ENCODE data around the gene MBD6. TPM values are rescaled to one million over a fixed set of nuclear protein-coding genes. Genes with fewer than 3 reads are reported as not detected.

The MBD6 gene
- total and polyA plus RNA-seq, 12 donors: 8.8 to 46.9 (median 33.5) TPM

DNA sequence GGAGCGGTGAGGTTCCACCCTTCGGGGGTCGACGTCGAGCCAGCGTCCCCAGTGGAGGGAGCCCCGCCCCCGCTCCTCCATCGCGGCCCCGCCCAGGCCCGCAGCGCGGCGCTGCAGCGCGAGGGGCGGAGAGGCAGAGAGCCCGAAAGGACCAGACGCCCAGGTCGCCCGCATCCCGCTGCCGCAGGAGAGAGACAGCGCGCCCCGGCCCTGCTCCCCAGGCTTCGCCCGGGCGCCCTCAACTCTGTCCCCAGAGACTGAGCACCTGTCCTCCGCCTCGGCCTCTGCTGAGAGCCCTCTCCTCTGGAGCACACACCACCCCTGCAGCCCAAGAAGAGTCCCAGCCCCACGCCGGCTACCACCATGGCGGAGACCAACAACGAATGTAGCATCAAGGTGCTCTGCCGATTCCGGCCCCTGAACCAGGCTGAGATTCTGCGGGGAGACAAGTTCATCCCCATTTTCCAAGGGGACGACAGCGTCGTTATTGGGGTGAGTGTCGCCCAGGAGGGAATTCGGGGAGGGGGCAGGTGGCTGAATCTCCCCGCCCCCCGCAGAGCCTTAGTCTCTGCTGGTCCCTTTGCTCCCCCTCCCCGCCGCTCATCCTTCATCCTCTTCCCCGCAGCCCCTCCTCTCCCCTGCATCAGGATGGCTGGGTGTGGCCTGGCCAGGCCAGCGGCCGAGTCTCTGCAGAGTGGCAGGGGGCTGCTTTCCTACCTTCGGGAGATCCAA, 27.5 kb downstream of the MBD6 start, which contains the start of gene KIF5A:
TSS of gene KIF5A (plus strand) at position 136 of the 732 bp plus-strand sequence. CDS start at position 364, 228 bp downstream.
- TF ChIP-seq, protein P1, sequence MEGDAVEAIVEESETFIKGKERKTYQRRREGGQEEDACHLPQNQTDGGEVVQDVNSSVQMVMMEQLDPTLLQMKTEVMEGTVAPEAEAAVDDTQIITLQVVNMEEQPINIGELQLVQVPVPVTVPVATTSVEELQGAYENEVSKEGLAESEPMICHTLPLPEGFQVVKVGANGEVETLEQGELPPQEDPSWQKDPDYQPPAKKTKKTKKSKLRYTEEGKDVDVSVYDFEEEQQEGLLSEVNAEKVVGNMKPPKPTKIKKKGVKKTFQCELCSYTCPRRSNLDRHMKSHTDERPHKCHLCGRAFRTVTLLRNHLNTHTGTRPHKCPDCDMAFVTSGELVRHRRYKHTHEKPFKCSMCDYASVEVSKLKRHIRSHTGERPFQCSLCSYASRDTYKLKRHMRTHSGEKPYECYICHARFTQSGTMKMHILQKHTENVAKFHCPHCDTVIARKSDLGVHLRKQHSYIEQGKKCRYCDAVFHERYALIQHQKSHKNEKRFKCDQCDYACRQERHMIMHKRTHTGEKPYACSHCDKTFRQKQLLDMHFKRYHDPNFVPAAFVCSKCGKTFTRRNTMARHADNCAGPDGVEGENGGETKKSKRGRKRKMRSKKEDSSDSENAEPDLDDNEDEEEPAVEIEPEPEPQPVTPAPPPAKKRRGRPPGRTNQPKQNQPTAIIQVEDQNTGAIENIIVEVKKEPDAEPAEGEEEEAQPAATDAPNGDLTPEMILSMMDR (IDR thresholded peaks at IDR 0.05): no peak
- H3K27ac ChIP-seq: no peak within 1 kb of the TSS
- DNase-seq (no peak), ATAC-seq (no peak)
- peak within 1 kb of the TSS; percentile 21 to 51 (median 46) for H3K4me3 ChIP-seq
- H3K36me3 ChIP-seq: no peaks in the 10 kb centered on the region
- H3K4me1 ChIP-seq: peaks cover 13 to 29% (median 19%) of the 10 kb centered on the region in 9 donors
- intact Hi-C loops (cut with DNase I): no loop called here
- peaks cover 0 to 55% (median 47%) of the 10 kb centered on the region in 7 donors for H3K27me3 ChIP-seq
- WGBS, 2 donors: 3 to 4% methylated on average over 46 to 51 of the region's 52 CpGs
- no peaks in the 10 kb centered on the region for H3K9me3 ChIP-seq

DNA sequence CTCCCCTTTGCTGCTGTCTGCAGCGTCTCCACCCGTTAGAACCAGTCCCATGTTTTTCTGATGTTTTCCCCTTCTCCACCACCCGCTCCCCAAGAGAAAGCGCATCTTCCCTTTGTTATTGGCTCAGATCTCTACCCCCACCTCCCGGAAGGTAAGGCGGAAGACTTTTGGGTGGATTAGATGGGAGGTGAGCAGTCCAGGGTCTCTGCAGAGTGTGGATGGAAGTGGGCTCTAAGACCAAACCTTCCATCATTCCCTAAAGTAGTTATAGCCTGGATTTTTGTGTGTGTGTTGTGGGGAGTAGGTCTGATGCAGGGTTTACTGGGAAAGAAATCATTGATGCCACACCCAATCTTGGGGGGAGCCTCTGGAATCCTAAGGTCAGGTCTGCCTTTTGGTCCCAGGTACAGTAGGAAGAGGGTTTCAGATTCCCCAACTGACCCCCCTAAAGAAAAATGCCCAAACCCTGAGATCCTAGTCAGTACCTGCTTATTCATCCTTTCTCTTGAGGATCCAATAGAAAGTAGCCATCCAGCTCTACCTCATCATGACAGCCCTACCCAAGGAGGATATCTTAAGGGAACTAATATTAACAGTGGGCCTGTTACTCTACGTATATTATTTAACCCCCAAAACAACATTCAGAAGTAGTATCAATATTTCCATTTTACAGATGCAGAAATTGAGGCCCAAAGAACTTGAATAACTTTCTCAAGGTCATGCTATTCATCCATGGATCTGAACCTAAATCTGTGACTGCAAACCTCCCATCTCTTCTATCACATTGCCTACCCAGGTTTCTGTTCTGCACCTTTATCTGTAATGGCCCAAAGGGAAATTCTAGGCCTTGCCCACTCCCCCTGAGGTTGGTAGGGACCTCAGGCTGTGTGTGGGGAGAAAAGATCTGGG, 28.3 kb downstream of the MBD6 start:
- no peaks in the 10 kb centered on the region for H3K9me3 ChIP-seq
- intact Hi-C loops (cut with DNase I): no loop called here
- TF ChIP-seq, protein P1 (IDR thresholded peaks at IDR 0.05): no peak
- H3K27ac ChIP-seq: no peak overlapping the region
- no peaks in the 10 kb centered on the region for H3K36me3 ChIP-seq
- H3K4me1 ChIP-seq: peaks cover 8 to 20% (median 12%) of the 10 kb centered on the region in 9 donors
- peaks cover 0 to 55% (median 47%) of the 10 kb centered on the region in 7 donors for H3K27me3 ChIP-seq
- ATAC-seq: no peak
- H3K4me3 ChIP-seq: no peak overlapping the region
- WGBS, 2 donors: 55 to 63% methylated on average over 7 of the region's 7 CpGs
- DNase-seq: no peak

DNA sequence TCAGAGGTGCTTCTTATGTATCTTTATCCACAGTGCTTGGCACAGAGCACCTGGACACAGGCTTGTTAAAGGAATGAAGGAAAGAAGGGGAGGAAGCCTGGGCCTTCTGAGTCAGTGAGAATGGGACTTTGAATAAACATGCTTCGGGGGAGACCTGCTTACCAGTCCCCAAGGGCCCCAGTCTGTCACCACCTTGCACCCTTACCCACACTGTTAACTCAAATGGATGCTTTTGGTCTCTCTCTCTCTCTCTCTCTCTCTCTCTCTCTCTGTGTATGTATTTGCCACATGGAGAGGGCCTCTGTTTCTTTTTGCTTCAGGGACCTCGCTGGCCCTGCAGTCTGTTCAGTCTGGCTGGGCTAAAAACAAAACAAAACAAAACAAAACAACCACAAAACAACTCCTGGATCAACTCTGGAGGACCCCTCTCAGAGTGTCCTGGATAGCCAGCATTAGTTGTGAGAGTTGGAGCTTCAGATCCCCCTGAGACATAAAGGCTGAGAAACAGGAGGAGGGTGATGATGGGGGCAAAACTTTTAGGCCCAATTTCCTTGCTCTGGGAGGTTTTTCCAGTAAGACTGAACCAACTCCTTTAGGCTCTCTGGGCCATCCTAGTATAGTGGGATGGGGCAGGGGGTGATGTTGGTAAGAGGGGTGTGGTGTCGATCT, 29.1 kb downstream of the MBD6 start:
- Histone ChIP-seq H3K27me3 (peaks cover 0 to 55% (median 47%) of the 10 kb centered on the region in 7 donors), H3K9me3 (no peaks in the 10 kb centered on the region), H3K4me1 (peaks cover 4 to 14% (median 7%) of the 10 kb centered on the region in 9 donors), H3K4me3 (no peak overlapping the region), H3K36me3 (no peaks in the 10 kb centered on the region), H3K27ac (no peak overlapping the region)
- intact Hi-C loops (cut with DNase I): no loop called here
- WGBS, 2 donors: 77% methylated on average over 3 of the region's 3 CpGs
- no peak for DNase-seq
- no peak for ATAC-seq
- TF ChIP-seq, protein P1 (IDR thresholded peaks at IDR 0.05): no peak

DNA sequence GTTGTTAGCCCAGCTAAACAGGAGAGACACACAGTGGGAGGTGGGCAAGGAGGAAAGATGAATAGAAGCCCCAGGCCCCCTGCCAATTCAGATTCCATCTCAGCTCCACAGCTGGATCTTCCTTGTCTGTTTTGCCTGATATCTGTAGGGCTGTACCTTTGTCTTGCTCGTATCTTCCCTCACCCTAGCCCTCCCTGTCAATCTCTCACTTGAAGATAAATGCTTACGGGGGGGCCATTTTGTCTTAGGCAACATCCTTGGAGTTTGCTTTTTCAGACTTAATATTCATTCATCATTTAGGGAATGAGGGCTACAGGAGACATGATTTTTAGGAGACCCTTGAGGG, 29.7 kb downstream of the MBD6 start:
- Histone ChIP-seq H3K4me3 (no peak overlapping the region), H3K9me3 (no peaks in the 10 kb centered on the region), H3K4me1 (peaks cover 4 to 13% (median 7%) of the 10 kb centered on the region in 9 donors), H3K36me3 (no peaks in the 10 kb centered on the region), H3K27me3 (peaks cover 0 to 55% (median 47%) of the 10 kb centered on the region in 7 donors), H3K27ac (no peak overlapping the region)
- ATAC-seq (no peak), DNase-seq (no peak)
- intact Hi-C loops (cut with DNase I): no loop called here
- 61 to 81% methylated on average over 2 of the region's 2 CpGs for WGBS, 2 donors
- TF ChIP-seq, protein P1 (IDR thresholded peaks at IDR 0.05): no peak
